IPS DF 6.9 (cell line): ENCODE measurements around the gene HNRNPA3.
"Not testable (repeated sequence)": the region's sequence is repeated elsewhere in the genome, so short reads cannot be mapped to it uniquely, and the experiment has no call there.

Experiments used
- DNase-seq: peaks from one replicate; pipeline ENCODE4 v3.0.0-alpha.2; 2013; ENCODE audit warnings: low read depth, low spot score
- H3K27ac ChIP-seq: one replicate; pipeline ENCODE4 v1.5.1; 2013; ENCODE audit warnings: low read length, control low read depth
- H3K27me3 ChIP-seq: 2 replicates; pipeline ENCODE4 v1.6.1; 2013; ENCODE audit warnings: mild to moderate bottlenecking, low read length; ENCODE audit not compliant: control insufficient read depth, insufficient read depth
- H3K36me3 ChIP-seq: 2 replicates; pipeline ENCODE4 v1.6.1; 2013; ENCODE audit warnings: low read length; ENCODE audit not compliant: control insufficient read depth, insufficient read depth
- H3K4me1 ChIP-seq: 2 replicates; pipeline ENCODE4 v1.6.1; 2013; ENCODE audit warnings: low read length; ENCODE audit not compliant: control insufficient read depth, insufficient read depth
- H3K4me3 ChIP-seq: 2 replicates; pipeline ENCODE4 v1.5.1; 2013; ENCODE audit warnings: mild to moderate bottlenecking, low read length
- H3K9me3 ChIP-seq: 2 replicates; pipeline ENCODE4 v1.6.1; 2013; ENCODE audit warnings: low read length, inconsistent platforms; ENCODE audit not compliant: control insufficient read depth, insufficient read depth
- WGBS: extraction: QIAGEN DNeasy Blood & Tissue Kit; methylation state at CpG from one replicate; pipeline ENCODE4 v1.1.7; 2013; ENCODE audit warnings: mixed read lengths, missing lambda C conversion rate; ENCODE audit not compliant: insufficient read length, insufficient coverage; 5-methylcytosine and 5-hydroxymethylcytosine counted together

The HNRNPA3 gene

GRCh38 chr2:177175917-177176668 is 36.5 kb upstream of the HNRNPA3 start:
- no CpG with 5 or more reads among the region's 7 CpGs for WGBS
- no peaks in the 10 kb centered on the region for H3K36me3 ChIP-seq
- H3K4me3 ChIP-seq = no peak overlapping the region
- no peak for DNase-seq
- no peaks in the 10 kb centered on the region for H3K27me3 ChIP-seq
- H3K9me3 ChIP-seq = no peaks in the 10 kb centered on the region
- H3K27ac ChIP-seq = no peak overlapping the region
- H3K4me1 ChIP-seq = no peaks in the 10 kb centered on the region

GRCh38 chr2:177178797-177179196 is 33.8 kb upstream of the HNRNPA3 start:
- no peak overlapping the region for H3K4me3 ChIP-seq
- no peaks in the 10 kb centered on the region for H3K36me3 ChIP-seq
- no peaks in the 10 kb centered on the region for H3K27me3 ChIP-seq
- no peaks in the 10 kb centered on the region for H3K9me3 ChIP-seq
- DNase-seq = no peak
- H3K27ac ChIP-seq = no peak overlapping the region
- WGBS = no CpG with 5 or more reads among the region's 1 CpG
- no peaks in the 10 kb centered on the region for H3K4me1 ChIP-seq

- no peak for DNase-seq
- H3K27me3 ChIP-seq = no peaks in the 10 kb centered on the region
- no peak overlapping the region for H3K4me3 ChIP-seq
- H3K27ac ChIP-seq = no peak overlapping the region
- no CpG with 5 or more reads among the region's 2 CpGs for WGBS
- H3K4me1 ChIP-seq = no peaks in the 10 kb centered on the region
- H3K36me3 ChIP-seq = no peaks in the 10 kb centered on the region
- H3K9me3 ChIP-seq = no peaks in the 10 kb centered on the region
Observed at GRCh38 chr2:177179227-177179626, 33.4 kb upstream of the HNRNPA3 start.

- not testable (repeated sequence) for H3K27me3 ChIP-seq, DNase-seq, H3K4me1 ChIP-seq, H3K27ac ChIP-seq, H3K4me3 ChIP-seq, H3K36me3 ChIP-seq, H3K9me3 ChIP-seq
Observed at GRCh38 chr2:177179671-177180070, 32.9 kb upstream of the HNRNPA3 start.

GRCh38 chr2:177180269-177181000 is 32.2 kb upstream of the HNRNPA3 start:
- no CpG with 5 or more reads among the region's 5 CpGs for WGBS
- no peak overlapping the region for H3K4me3 ChIP-seq
- no peak for DNase-seq
- no peaks in the 10 kb centered on the region for H3K9me3 ChIP-seq
- H3K27ac ChIP-seq = no peak overlapping the region
- H3K36me3 ChIP-seq = no peaks in the 10 kb centered on the region
- no peaks in the 10 kb centered on the region for H3K4me1 ChIP-seq
- H3K27me3 ChIP-seq = no peaks in the 10 kb centered on the region

GRCh38 chr2:177183860-177184259 is 28.7 kb upstream of the HNRNPA3 start:
- Histone ChIP-seq H3K27me3 (no peaks in the 10 kb centered on the region), H3K4me3 (no peak overlapping the region), H3K4me1 (no peaks in the 10 kb centered on the region), H3K36me3 (no peaks in the 10 kb centered on the region), H3K27ac (no peak overlapping the region), H3K9me3 (no peaks in the 10 kb centered on the region)
- DNase-seq = no peak

GRCh38 chr2:177184606-177185005 is 28.0 kb upstream of the HNRNPA3 start:
- no peak overlapping the region for H3K4me3 ChIP-seq
- no peaks in the 10 kb centered on the region for H3K27me3 ChIP-seq
- no peaks in the 10 kb centered on the region for H3K9me3 ChIP-seq
- no peaks in the 10 kb centered on the region for H3K4me1 ChIP-seq
- no peak for DNase-seq
- WGBS = no CpG with 5 or more reads among the region's 1 CpG
- no peak overlapping the region for H3K27ac ChIP-seq
- H3K36me3 ChIP-seq = no peaks in the 10 kb centered on the region

GRCh38 chr2:177186038-177186437 is 26.6 kb upstream of the HNRNPA3 start:
- WGBS = no CpG with 5 or more reads among the region's 7 CpGs
- not testable (repeated sequence) for H3K27ac ChIP-seq, H3K9me3 ChIP-seq, H3K27me3 ChIP-seq, H3K4me1 ChIP-seq, H3K4me3 ChIP-seq, DNase-seq, H3K36me3 ChIP-seq

- H3K4me3 ChIP-seq = no peak overlapping the region
- H3K27ac ChIP-seq = no peak overlapping the region
- no peaks in the 10 kb centered on the region for H3K4me1 ChIP-seq
- H3K27me3 ChIP-seq = no peaks in the 10 kb centered on the region
- DNase-seq = no peak
- H3K9me3 ChIP-seq = no peaks in the 10 kb centered on the region
- no CpG with 5 or more reads among the region's 8 CpGs for WGBS
- H3K36me3 ChIP-seq = no peaks in the 10 kb centered on the region
Observed at GRCh38 chr2:177187631-177188312, 24.8 kb upstream of the HNRNPA3 start.

GRCh38 chr2:177188482-177189469 is 23.8 kb upstream of the HNRNPA3 start:
- no peaks in the 10 kb centered on the region for H3K9me3 ChIP-seq
- no peaks in the 10 kb centered on the region for H3K27me3 ChIP-seq
- H3K27ac ChIP-seq = no peak overlapping the region
- no peaks in the 10 kb centered on the region for H3K4me1 ChIP-seq
- no peaks in the 10 kb centered on the region for H3K36me3 ChIP-seq
- no CpG with 5 or more reads among the region's 7 CpGs for WGBS
- no peak overlapping the region for H3K4me3 ChIP-seq
- no peak for DNase-seq
